GM12874 (cell line): ENCODE data around the gene BTBD17.
A peak's percentile ranks its signal among the peaks of the same experiment; 100 is the strongest.

Experiments
- TF ChIP-seq, protein P1 (sequence below): IDR thresholded peaks from 2 replicates; pipeline ENCODE4 v1.5.1; 2011; ENCODE audit warnings: low read depth, mild to moderate bottlenecking, control low read depth, low read length, moderate library complexity; ENCODE audit not compliant: insufficient read depth

BTBD17 gene

DNA sequence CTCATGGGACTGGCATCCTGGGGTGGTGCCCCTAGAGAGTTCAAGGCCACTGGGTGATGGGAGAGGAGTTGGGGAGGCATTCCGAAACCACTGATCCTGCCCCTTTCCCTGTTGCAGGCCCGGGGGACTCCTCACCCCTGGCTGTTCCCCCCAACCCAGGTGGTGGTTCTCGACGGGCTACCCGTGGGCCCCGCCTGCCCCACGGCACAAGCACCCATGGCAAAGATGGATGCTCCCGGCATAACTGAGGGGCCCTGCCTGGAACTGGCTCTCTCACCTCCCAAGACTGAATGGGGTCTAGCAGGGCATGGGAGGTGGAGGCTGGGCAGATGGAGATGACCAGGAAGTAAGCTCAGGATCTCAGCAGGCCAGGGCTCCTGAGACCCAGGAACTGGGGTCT, 6.6 kb downstream of the BTBD17 start:
- TF ChIP-seq, protein P1, sequence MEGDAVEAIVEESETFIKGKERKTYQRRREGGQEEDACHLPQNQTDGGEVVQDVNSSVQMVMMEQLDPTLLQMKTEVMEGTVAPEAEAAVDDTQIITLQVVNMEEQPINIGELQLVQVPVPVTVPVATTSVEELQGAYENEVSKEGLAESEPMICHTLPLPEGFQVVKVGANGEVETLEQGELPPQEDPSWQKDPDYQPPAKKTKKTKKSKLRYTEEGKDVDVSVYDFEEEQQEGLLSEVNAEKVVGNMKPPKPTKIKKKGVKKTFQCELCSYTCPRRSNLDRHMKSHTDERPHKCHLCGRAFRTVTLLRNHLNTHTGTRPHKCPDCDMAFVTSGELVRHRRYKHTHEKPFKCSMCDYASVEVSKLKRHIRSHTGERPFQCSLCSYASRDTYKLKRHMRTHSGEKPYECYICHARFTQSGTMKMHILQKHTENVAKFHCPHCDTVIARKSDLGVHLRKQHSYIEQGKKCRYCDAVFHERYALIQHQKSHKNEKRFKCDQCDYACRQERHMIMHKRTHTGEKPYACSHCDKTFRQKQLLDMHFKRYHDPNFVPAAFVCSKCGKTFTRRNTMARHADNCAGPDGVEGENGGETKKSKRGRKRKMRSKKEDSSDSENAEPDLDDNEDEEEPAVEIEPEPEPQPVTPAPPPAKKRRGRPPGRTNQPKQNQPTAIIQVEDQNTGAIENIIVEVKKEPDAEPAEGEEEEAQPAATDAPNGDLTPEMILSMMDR = no peak

DNA sequence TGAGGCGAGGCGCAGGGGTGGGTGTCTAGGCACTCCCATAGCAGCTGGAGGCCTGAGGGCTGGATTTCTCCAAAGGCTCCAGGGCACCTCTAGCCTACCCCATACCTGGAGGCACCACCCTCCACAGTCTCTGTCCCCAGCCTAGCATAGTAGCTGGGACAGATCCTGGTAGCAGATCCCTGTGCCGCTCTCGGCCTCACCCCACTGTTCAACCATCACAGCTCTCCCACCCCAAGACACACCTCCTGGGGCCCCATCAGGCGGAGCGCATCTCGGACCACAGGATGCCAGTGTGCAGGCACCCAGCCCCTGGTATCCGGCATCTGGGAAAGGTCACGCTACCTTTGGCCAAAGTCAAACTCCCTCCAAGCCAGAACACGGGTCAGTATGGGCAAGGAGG, 7.1 kb downstream of the BTBD17 start:
- TF ChIP-seq, protein P1 = no peak

DNA sequence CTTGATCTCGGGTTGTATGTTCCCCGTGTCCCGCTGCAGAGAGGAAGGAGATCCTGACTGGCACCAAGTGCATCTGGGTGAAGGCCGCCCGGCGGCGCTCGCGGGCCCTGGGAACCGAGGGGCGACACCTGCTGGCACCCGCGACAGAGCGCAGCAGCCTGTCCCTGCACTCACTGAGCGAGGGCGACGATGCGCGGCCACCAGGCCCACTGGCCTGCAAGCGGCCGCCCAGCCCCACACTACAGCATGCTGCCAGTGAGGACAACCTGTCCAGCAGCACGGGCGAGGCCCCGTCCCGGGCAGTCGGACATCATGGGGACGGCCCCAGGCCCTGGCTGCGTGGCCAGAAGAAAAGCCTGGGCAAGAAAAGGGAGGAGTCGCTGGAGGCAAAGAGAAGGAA, 7.5 kb downstream of the BTBD17 start:
- TF ChIP-seq, protein P1 = peak; percentile 94

DNA sequence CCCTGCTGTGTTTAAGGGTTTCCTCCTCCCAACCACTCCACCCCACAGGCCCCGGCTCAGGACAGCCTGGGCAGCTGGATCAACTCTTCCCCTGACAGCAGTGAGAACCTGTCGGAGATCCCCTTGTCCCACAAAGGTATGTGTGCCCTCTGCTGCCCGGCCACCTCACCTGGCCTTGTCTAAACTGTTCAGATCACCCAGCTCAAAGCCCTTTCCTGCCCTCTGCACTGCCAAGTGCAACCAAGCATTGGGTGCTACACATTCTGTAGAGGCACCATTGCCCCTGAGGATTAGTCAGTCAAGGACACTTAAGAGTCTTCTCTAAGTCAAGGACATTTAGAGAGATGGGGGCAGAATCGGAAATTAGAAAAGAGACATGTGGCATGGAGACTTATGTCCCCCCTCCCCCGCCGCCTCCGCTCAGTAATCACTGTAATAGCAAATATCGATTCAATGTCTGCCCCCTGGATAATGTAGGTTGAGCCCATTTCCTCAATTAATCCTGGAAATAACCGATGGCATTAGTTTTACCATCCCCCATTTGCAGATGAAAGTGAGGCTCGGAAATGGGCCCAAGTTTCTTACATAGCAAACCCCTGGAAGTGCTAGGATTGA, 8.1 kb downstream of the BTBD17 start:
- TF ChIP-seq, protein P1 = no peak

DNA sequence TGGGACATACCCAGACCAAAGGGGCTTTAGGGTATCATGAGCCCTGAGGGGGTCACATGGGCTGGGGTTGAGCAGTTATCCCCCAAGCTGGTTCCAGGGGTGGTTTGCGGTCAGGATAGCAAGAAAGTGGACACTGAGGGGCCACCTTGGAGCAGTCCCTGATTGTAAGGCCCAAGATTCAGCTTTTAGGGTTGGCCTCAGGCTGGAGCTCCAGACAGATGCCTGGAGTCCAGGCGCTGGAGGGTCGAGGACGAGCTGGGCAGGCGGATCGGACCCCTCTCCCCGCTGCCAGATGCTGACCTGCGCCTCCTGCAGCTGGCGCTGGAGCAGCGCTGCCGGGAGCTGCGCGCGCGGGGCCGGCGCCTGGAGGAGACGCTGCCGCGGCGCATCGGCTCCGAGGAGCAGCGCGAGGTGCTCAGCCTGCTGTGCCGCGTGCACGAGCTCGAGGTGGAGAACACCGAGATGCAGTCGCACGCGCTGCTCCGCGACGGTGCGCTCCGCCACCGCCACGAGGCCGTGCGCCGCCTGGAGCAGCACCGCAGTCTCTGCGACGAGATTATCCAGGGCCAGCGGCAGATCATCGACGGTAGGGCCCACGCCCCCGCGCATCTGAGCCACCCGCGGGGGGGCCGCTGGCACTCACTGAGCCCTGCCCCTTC, 10.0 kb downstream of the BTBD17 start:
- TF ChIP-seq, protein P1 = no peak

- TF ChIP-seq, protein P1 = no peak
Measured at GRCh38 chr17:74350486-74350885, 11.2 kb downstream of the BTBD17 start.

DNA sequence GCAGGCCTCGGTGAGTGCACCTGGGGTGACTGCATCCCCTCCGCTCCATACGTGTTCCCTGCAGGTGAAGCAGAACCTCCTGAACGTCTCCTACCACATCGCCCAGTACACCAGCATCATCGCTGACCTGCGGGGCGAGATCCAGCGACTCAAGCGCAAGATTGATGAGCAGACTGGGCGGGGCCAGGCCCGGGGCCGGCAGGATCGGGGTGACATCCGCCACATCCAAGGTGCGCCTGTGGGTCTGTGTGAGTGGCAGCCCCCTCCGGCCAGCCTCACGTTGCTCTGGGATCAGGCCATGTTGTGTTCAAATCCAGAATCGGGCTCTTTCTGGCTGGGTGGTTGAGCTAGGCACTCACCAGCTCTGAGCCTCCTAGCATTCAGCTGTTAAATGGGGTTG, 12.5 kb downstream of the BTBD17 start:
- TF ChIP-seq, protein P1 = no peak
